Fibroblast of the aortic adventitia (primary cell): ENCODE data around the gene SYCN. TPM values are rescaled to one million over a fixed set of nuclear protein-coding genes. Genes with fewer than 3 reads are reported as not detected.

Source experiments
- DNase-seq: peaks from one replicate; pipeline ENCODE4 v3.0.0-alpha.2; 2010; ENCODE audit warnings: low read depth
- H3K4me3 ChIP-seq: 2 replicates; pipeline ENCODE4 v1.5.1; 2011; ENCODE audit warnings: low read depth, mild to moderate bottlenecking, control low read depth, low read length, moderate library complexity
- CTCF ChIP-seq: IDR thresholded peaks from 2 replicates; pipeline ENCODE4 v1.5.1; 2011; ENCODE audit warnings: mild to moderate bottlenecking, low read length, control low read depth, inconsistent platforms; ENCODE audit not compliant: insufficient read depth
- total RNA-seq: library from RNA; depleted of rRNA; stranded (reverse); fragments of >200 nt; gene quantifications from 2 replicates; pipeline ENCODE4 v1.2.3, GENCODE V29; 2012; ENCODE audit warnings: low replicate concordance

The SYCN gene
- total RNA-seq, 1 donor = not detected

GRCh38 chr19:39158646-39159260 lies 45.3 kb downstream of the SYCN start:
- no peak for TF ChIP-seq CTCF
- no peak overlapping the region for H3K4me3 ChIP-seq
- DNase-seq = no peak

GRCh38 chr19:39157997-39158389 lies 46.1 kb downstream of the SYCN start:
- peak overlapping the region; percentile 67 for H3K4me3 ChIP-seq
- DNase-seq = no peak
- no peak for TF ChIP-seq CTCF

GRCh38 chr19:39157275-39157996 lies 46.6 kb downstream of the SYCN start:
- no peak for TF ChIP-seq CTCF
- DNase-seq = peak; percentile 51
- peak overlapping the region; percentile 67 for H3K4me3 ChIP-seq

- no peak for TF ChIP-seq CTCF
- H3K4me3 ChIP-seq = peak overlapping the region; percentile 67
- DNase-seq = no peak
Measured at GRCh38 chr19:39156326-39157230, 47.5 kb downstream of the SYCN start.

- TF ChIP-seq CTCF = no peak
- H3K4me3 ChIP-seq = peak overlapping the region; percentile 5
- no peak for DNase-seq
Measured at GRCh38 chr19:39155741-39156140, 48.3 kb downstream of the SYCN start.

- no peak for TF ChIP-seq CTCF
- no peak for DNase-seq
- no peak overlapping the region for H3K4me3 ChIP-seq
Measured at GRCh38 chr19:39155114-39155700, 48.9 kb downstream of the SYCN start.
